Measurements from ENCODE around the gene SOX1. TPM values are rescaled to one million over a fixed set of nuclear protein-coding genes. Genes with fewer than 3 reads are reported as not detected.

The SOX1 gene
- total RNA-seq, 2 experiments from 2014 or later, result not detected

DNA sequence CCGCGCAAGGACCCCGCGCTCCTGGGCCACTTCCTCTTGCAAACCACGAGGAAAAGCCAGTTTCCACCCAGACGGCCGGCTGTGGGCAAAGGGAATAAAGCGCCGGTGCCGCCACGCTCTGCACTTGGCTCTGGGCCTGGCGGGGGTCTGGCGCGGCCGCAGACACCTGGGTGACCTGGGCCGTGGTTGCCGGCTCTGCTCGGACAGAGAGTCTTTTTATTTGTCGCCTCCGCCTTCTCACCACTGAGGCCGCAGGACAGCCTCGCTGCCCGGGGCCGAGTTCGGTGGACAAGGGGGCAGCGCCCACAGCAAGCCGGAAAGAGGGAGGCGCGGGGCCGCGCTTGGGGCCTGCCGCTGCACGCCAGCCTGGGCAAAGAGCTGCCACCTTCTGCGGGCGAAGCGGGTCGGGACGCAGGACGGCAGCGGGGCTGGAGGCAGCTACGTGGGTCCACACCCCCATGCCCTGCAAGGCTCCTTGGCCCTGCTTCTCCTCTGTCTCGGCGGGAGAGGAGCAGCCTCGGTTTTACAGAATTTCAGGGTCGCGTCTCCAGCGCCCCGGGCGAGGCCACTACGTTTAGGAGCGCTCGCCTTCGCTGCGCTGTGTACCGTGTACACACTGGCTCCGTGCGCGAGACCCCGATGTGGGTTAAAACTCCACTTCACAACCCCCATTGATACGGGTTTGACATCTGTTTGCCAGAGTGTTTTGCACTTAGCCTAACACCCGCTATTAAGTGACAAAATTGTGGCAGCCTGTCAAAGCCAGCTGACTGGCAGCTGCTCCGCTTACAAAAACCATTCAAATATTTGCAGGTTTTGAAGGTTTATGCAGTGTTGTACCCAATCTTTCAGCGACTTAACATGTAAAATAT is 13.0 kb upstream of the SOX1 start:
- ChIA-PET CTCF (interaction anchor here (1.2 kb wide), 1 partner anchor 15 kb away, joined by 3 read pairs; no protein-coding TSS in a partner anchor), POLR2A (no interaction called here)
- Mint-ChIP-seq H3K27ac (no peak overlapping the region), H3K36me3 (ENCODE audit: low read depth) (peaks cover 5% of the 10 kb centered on the region), H3K9me3 (ENCODE audit: low read depth) (no peaks in the 10 kb centered on the region), H3K4me1 (peaks cover 2% of the 10 kb centered on the region), H3K4me3 (no peak overlapping the region), H3K27me3 (peaks cover 62% of the 10 kb centered on the region)
- ATAC-seq (no peak), DNase-seq (no peak)
- intact Hi-C loops (cut with DNase I, micrococcal nuclease), result loop anchor here (2.0 kb wide), 2 partner anchors 17 to 51 kb away; no protein-coding TSS in a partner anchor

DNA sequence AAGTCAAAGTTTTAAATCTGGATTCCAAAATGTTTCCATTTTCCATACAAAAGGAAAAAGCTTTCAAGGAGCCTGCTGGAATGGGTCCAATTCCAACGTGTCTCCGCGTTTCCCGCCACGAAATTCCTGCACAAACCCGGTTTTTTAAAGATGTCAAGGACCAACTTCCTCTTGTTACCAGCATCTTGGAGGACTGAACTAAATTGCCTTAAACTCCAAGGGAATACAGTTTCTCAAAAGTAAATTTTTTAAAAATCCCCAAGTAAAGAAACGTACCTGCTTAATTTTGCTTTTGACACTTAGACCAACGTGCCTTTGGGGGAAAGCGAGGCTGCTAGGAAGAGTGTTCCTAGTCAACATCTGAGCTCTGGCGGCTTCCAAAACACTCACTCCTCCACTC is 12.3 kb upstream of the SOX1 start:
- Mint-ChIP-seq H3K36me3 (ENCODE audit: low read depth) (peaks cover 5% of the 10 kb centered on the region), H3K27me3 (peaks cover 68% of the 10 kb centered on the region), H3K9me3 (ENCODE audit: low read depth) (no peaks in the 10 kb centered on the region), H3K27ac (no peak overlapping the region), H3K4me3 (no peak overlapping the region), H3K4me1 (peaks cover 2% of the 10 kb centered on the region)
- intact Hi-C loops (cut with DNase I, micrococcal nuclease), result loop anchor here (2.0 kb wide), 2 partner anchors 16 to 50 kb away; no protein-coding TSS in a partner anchor
- DNase-seq (no peak), ATAC-seq (no peak)
- CTCF ChIA-PET, result interaction anchor here (1.2 kb wide), 1 partner anchor 15 kb away, joined by 3 read pairs; no protein-coding TSS in a partner anchor
- POLR2A ChIA-PET, result no interaction called here

DNA sequence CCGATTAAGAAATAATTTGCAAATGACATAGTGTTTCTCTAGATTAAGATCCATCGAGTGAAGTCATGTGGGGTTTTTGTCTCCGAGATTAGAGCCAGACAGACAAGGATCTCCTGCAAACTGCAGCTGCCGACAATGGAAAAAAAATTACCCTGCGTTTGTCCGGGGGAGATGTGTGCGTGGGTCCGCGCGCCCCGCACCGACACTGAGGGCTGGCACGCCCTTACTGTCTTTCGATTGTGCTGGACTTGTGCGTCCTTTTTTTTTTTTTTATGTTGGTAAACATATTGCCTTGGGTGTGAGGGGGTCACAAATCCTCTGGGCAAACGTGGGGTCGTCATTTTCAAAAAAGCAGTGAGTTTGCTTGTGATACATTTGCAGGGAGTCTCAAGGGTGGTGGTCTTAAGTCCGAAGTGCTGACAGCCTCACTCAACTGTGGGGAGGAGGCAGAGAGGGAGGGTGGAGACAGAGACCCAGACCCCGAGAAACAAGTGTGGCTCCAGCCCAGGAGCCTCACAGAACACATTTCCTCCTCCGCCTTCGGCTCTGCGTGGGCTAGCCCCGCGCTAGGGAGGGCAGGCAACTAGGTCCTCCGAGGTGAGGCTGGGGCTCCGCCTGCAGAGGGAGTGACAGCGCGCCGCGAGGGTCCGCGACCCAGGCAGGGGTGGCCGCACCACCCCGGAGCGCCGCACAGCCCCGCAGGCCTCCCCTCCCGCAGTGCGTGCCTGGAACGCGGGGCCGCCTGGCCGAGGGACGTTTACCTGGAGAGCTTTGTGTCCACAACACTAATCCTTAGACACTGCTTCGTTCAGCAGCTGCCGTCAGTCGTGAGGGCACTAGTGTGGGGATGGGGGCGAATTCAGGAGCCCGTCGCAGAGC is 11.7 kb upstream of the SOX1 start:
- POLR2A ChIA-PET, result no interaction called here
- intact Hi-C loops (cut with DNase I, micrococcal nuclease), result loop anchor here (2.0 kb wide), 2 partner anchors 16 to 50 kb away; no protein-coding TSS in a partner anchor
- H3K27me3 Mint-ChIP-seq, result peaks cover 71% of the 10 kb centered on the region
- peaks cover 5% of the 10 kb centered on the region for H3K36me3 Mint-ChIP-seq (ENCODE audit: low read depth)
- H3K4me3 Mint-ChIP-seq, result no peak overlapping the region
- CTCF ChIA-PET, result interaction anchor here (1.2 kb wide), 1 partner anchor 16 kb away, joined by 3 read pairs; no protein-coding TSS in a partner anchor
- H3K27ac Mint-ChIP-seq, result no peak overlapping the region
- H3K9me3 Mint-ChIP-seq (ENCODE audit: low read depth), result no peaks in the 10 kb centered on the region
- ATAC-seq, result no peak
- DNase-seq, result no peak
- peaks cover 2% of the 10 kb centered on the region for H3K4me1 Mint-ChIP-seq

DNA sequence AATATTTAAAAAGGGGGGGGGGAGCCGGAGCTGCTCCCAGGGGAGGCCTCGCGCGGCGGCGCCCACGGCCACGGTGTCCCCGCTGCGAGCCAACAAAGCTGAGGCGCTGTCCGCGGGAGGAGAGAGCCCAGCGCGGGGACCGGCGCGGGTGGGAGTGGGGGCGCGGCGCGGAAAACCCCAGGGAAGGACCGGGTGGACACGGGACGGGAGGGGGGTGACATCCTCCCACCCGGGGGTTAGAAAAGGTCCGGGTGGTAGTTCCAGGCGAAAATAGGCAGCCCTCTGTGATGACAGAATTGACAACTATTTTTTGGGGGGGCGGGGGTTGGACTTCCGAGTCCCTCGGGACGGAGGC is 11.1 kb upstream of the SOX1 start:
- peaks cover 2% of the 10 kb centered on the region for H3K4me1 Mint-ChIP-seq
- CTCF ChIA-PET, result no interaction called here

DNA sequence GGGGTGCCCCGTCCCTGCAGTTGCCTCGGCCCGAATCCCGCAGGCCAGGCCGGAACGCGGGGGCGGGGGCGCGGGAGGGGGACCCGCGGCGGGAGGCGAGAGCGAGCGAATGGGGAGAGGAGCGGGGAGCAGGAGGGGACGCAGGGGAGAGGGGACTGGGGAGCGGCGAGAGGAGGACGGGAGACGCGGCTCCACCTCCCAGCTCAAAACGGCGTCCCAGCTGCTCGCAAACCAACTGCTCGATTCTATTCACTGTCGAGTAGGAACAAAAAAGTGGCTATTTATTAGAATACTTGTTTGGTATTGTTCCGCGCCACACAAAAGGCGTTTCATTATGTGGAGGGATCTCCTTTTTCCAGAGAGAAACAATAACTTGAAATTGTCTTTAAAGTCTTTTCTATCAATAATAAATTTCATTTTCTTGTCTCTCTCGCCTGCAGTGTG is 10.6 kb upstream of the SOX1 start:
- Mint-ChIP-seq H3K4me1 (peaks cover 2% of the 10 kb centered on the region), H3K9me3 (ENCODE audit: low read depth) (no peaks in the 10 kb centered on the region), H3K27me3 (peaks cover 68% of the 10 kb centered on the region), H3K4me3 (no peak overlapping the region), H3K27ac (no peak overlapping the region), H3K36me3 (ENCODE audit: low read depth) (peaks cover 8% of the 10 kb centered on the region)
- POLR2A ChIA-PET, result no interaction called here
- intact Hi-C loops (cut with DNase I, micrococcal nuclease), result no loop called here
- DNase-seq (no peak), ATAC-seq (no peak)
- CTCF ChIA-PET, result no interaction called here

More for the DNA sequence above, 11.1 kb upstream of the SOX1 start:
- DNase-seq (no peak), ATAC-seq (no peak)
- intact Hi-C loops (cut with DNase I, micrococcal nuclease), result loop anchor here (2.0 kb wide), 2 partner anchors 15 to 49 kb away; no protein-coding TSS in a partner anchor
- Mint-ChIP-seq H3K9me3 (ENCODE audit: low read depth) (no peaks in the 10 kb centered on the region), H3K27me3 (peaks cover 70% of the 10 kb centered on the region), H3K4me3 (no peak overlapping the region), H3K27ac (no peak overlapping the region), H3K36me3 (ENCODE audit: low read depth) (peaks cover 8% of the 10 kb centered on the region)
- POLR2A ChIA-PET, result no interaction called here

- Mint-ChIP-seq H3K36me3 (ENCODE audit: low read depth) (peaks cover 8% of the 10 kb centered on the region), H3K9me3 (ENCODE audit: low read depth) (no peaks in the 10 kb centered on the region), H3K27me3 (peaks cover 68% of the 10 kb centered on the region), H3K27ac (no peak overlapping the region), H3K4me3 (no peak overlapping the region), H3K4me1 (peaks cover 2% of the 10 kb centered on the region)
- intact Hi-C loops (cut with DNase I, micrococcal nuclease), result no loop called here
- ATAC-seq (no peak), DNase-seq (no peak)
- ChIA-PET CTCF (no interaction called here), POLR2A (no interaction called here)
These were observed 10.1 kb upstream of the SOX1 start for GRCh38 chr13:112056739-112057438.

DNA sequence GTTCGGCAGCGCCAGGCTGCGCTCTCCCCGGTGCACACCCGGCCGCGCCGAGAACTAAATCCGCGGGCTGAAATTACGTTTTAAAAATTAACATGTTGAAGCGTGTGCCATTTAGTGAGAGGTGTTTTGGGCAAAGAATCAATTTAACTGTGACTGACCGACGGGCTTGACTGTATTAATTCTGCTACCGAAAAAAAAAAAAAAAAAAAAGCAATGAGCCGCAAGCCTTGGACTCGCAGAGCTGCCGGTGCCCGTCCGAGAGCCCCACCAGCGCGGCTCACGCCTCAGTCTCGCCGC is 9.6 kb upstream of the SOX1 start:
- peaks cover 2% of the 10 kb centered on the region for H3K4me1 Mint-ChIP-seq
- H3K27ac Mint-ChIP-seq, result no peak overlapping the region
- DNase-seq, result no peak
- ATAC-seq, result no peak
- H3K4me3 Mint-ChIP-seq, result no peak overlapping the region
- POLR2A ChIA-PET, result no interaction called here
- intact Hi-C loops (cut with DNase I, micrococcal nuclease), result no loop called here
- H3K27me3 Mint-ChIP-seq, result peaks cover 68% of the 10 kb centered on the region
- H3K36me3 Mint-ChIP-seq (ENCODE audit: low read depth), result peaks cover 8% of the 10 kb centered on the region
- CTCF ChIA-PET, result no interaction called here
- no peaks in the 10 kb centered on the region for H3K9me3 Mint-ChIP-seq (ENCODE audit: low read depth)

DNA sequence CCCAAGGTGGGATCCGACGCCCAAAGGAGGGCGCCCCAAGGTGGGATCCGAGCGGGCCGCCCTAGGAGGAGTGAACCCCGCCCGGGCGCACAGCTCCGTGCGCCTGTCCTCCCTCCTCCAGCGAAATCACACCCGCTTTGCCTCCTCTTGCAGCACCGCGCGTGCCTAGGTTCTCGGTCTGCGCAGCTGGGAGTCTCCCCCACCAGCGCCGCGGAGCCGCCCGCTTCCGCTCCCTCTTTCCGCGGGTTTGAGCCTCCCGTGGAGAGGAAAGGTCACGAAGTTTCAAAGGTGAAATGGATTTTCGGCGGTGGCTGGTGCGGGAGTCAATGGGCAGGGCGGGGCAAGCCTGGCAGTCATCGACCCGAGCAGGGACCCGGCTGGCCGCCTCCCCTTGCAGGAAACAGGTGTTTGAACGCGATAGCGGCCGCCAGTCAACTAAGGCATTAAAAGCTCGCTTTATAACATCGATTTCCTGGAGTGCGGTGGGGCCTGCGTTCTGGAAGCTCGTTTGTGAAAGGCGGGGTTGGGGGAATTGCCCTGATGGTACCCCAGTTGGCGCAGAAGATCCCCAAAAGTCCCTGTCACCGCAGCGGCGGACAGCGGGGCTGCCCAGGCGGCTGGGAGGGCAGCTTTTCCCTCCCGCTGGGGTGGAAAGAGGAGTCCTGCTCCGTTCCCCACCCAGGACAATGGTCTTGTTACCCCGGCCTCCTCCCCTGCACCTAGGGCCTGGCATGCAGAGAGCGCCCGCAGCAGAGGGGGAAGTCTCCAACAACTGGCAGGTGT is 9.0 kb upstream of the SOX1 start:
- H3K9me3 Mint-ChIP-seq (ENCODE audit: low read depth), result no peaks in the 10 kb centered on the region
- ChIA-PET POLR2A (no interaction called here), CTCF (no interaction called here)
- ATAC-seq (no peak), DNase-seq (no peak)
- intact Hi-C loops (cut with DNase I, micrococcal nuclease), result loop anchor here in 1 of 2 experiments (1.0 kb wide), 1 partner anchor 12 kb away; no protein-coding TSS in a partner anchor
- peaks cover 70% of the 10 kb centered on the region for H3K27me3 Mint-ChIP-seq
- H3K36me3 Mint-ChIP-seq (ENCODE audit: low read depth), result peaks cover 8% of the 10 kb centered on the region
- H3K4me3 Mint-ChIP-seq, result no peak overlapping the region
- H3K27ac Mint-ChIP-seq, result no peak overlapping the region
- H3K4me1 Mint-ChIP-seq, result peaks cover 2% of the 10 kb centered on the region

DNA sequence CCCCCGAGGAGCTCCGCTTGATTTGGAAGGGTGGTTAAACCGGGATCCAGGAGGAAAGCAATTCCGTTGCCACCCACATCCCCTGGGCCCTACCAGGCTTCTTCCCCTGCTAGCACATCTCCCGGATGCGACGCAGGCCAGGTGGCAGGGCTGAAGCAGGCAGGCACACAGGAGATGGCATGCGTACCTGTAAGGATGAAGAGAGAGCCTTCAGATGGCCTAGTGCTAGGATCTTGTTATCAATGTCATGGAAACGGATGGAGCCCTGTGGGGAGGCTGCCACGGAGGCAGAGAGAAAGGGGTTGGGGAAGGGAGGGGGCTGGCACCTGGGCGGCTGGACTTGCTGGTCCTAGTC is 8.5 kb upstream of the SOX1 start:
- ATAC-seq (no peak), DNase-seq (no peak)
- Mint-ChIP-seq H3K4me3 (no peak overlapping the region), H3K27ac (no peak overlapping the region), H3K36me3 (ENCODE audit: low read depth) (peaks cover 8% of the 10 kb centered on the region), H3K4me1 (peaks cover 4% of the 10 kb centered on the region), H3K9me3 (ENCODE audit: low read depth) (no peaks in the 10 kb centered on the region), H3K27me3 (peaks cover 71% of the 10 kb centered on the region)
- ChIA-PET CTCF (no interaction called here), POLR2A (interaction anchor here (0.6 kb wide), 1 partner anchor 599 kb away, joined by 3 read pairs; no protein-coding TSS in a partner anchor)
- intact Hi-C loops (cut with DNase I, micrococcal nuclease), result loop anchor here in 1 of 2 experiments (1.0 kb wide), 1 partner anchor 12 kb away; no protein-coding TSS in a partner anchor

DNA sequence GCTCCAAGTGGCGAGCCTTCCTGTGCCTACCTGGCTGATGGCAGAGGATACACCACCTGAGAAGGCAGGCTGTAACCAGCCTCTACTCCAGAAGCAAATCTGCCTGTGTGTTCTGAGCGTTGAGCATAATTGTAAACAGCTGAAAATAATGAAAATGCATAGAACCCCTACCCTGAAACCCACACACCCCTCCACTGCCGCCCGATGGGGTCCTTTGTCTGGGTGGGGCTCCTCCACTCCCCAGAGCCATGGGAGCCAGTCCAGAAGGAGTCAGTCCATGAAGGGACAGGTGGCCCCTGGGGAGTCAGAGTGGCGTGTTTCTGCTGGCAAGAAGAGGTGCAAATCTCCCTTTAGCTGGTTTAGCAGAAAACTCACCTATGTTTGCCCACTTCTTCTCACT is 8.0 kb upstream of the SOX1 start:
- Mint-ChIP-seq H3K36me3 (ENCODE audit: low read depth) (peaks cover 8% of the 10 kb centered on the region), H3K27ac (no peak overlapping the region), H3K9me3 (ENCODE audit: low read depth) (no peaks in the 10 kb centered on the region), H3K27me3 (peaks cover 76% of the 10 kb centered on the region), H3K4me1 (peaks cover 4% of the 10 kb centered on the region), H3K4me3 (no peak overlapping the region)
- ChIA-PET POLR2A (interaction anchor here (0.6 kb wide), 1 partner anchor 600 kb away, joined by 3 read pairs; no protein-coding TSS in a partner anchor), CTCF (no interaction called here)
- no peak for ATAC-seq
- intact Hi-C loops (cut with DNase I, micrococcal nuclease), result loop anchor here in 1 of 2 experiments (1.0 kb wide), 1 partner anchor 11 kb away; no protein-coding TSS in a partner anchor
- no peak for DNase-seq
